A673 (cell line): ENCODE measurements around the gene SPIN1.

ENCODE experiments used
- CTCF ChIP-seq: fragments of 300-800, 200-600 bp; sonication (generic); conservative IDR thresholded peaks from 2 replicates; pipeline ENCODE4 v1.5.1; 2017; ENCODE audit warnings: low read depth, mild to moderate bottlenecking, antibody characterized with exemption, low read length, moderate library complexity, mixed read lengths
- EZH2 ChIP-seq: fragments of 200-600 bp; sonication (generic); IDR thresholded peaks from 2 replicates; pipeline ENCODE4 v1.6.1; 2017; ENCODE audit warnings: borderline replicate concordance, low read depth, mild to moderate bottlenecking, mixed read lengths, antibody characterized with exemption, low read length; ENCODE audit not compliant: poor library complexity, severe bottlenecking

DNA sequence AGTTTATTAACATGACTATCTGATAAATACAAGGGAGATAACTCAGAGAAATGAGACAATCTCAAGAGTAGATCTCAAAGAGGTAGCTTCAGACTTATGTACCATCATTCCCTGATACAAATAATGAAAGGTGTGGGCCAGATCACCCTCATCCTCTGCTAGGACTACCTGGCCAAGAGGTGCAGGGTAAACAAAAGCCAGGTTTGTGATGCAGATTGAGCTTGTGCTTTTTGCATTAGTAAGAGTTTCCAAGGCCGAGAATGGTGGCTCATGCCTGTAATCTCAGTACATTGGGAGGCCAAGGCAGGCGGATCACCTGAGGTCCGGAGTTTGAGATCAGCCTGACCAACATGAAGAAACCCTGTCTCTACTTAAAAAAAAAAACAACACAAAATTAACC is 8.9 kb upstream of the SPIN1 start:
- TF ChIP-seq CTCF (no peak), EZH2 (no peak)
